DND-41 (cell line): ENCODE data around the gene FOXD2.

ENCODE experiments used
- ATAC-seq: fragments of 200-7000 bp; cut with Tn5 transposase; 3 replicates; pipeline ENCODE4 v1.9.1; 2021; ENCODE audit warnings: low read depth; ENCODE audit not compliant: insufficient read depth
- DNase-seq: peaks from one replicate; pipeline ENCODE4 v3.0.0-alpha.2; 2020
- H2AFZ ChIP-seq: 2 replicates; pipeline ENCODE4 v1.6.0; 2012; ENCODE audit warnings: low read depth, low read length
- H3K27ac ChIP-seq: 2 replicates; pipeline ENCODE4 v1.5.1; 2012; ENCODE audit warnings: low read length, inconsistent platforms
- H3K27me3 ChIP-seq: fragments of 200-600 bp; sonication (generic); 2 replicates; pipeline ENCODE4 v1.6.0; 2012; ENCODE audit warnings: low read length, mild to moderate bottlenecking, inconsistent platforms; ENCODE audit not compliant: insufficient read depth, poor library complexity
- H3K36me3 ChIP-seq: 2 replicates; pipeline ENCODE4 v1.5.1; 2012; ENCODE audit warnings: low read length, inconsistent platforms; ENCODE audit not compliant: insufficient read depth
- H3K4me1 ChIP-seq: 2 replicates; pipeline ENCODE4 v1.5.1; 2012; ENCODE audit warnings: mild to moderate bottlenecking, low read length; ENCODE audit not compliant: insufficient read depth
- H3K4me2 ChIP-seq: 2 replicates; pipeline ENCODE4 v1.6.0; 2012; ENCODE audit warnings: mild to moderate bottlenecking, moderate library complexity, low read length, inconsistent platforms; ENCODE audit not compliant: insufficient read depth
- H3K4me3 ChIP-seq, 2 experiments: fragments of 200-600 bp in 1 of 2; shearing (Covaris generic) in 1 of 2; 2 replicates each; pipeline ENCODE4 v1.5.1; 2012 to 2016; ENCODE audit warnings: inconsistent platforms in 2 of 2, low read length in 2 of 2, mild to moderate bottlenecking in 2 of 2, low read depth in 1 of 2, moderate library complexity in 1 of 2
- H3K79me2 ChIP-seq: 2 replicates; pipeline ENCODE4 v1.6.0; 2012; ENCODE audit warnings: low read length, inconsistent platforms; ENCODE audit not compliant: insufficient read depth
- H3K9ac ChIP-seq: 2 replicates; pipeline ENCODE4 v1.6.0; 2012; ENCODE audit warnings: low read depth, mild to moderate bottlenecking, inconsistent platforms, low read length, moderate library complexity
- H3K9me3 ChIP-seq: 2 replicates; pipeline ENCODE4 v1.5.1; 2012; ENCODE audit warnings: low read length, moderate library complexity, mild to moderate bottlenecking, inconsistent platforms; ENCODE audit not compliant: insufficient read depth, severe bottlenecking
- H4K20me1 ChIP-seq: 2 replicates; pipeline ENCODE4 v1.6.0; 2012; ENCODE audit warnings: low read length; ENCODE audit not compliant: insufficient read depth
- CTCF ChIP-seq: IDR thresholded peaks from 2 replicates; pipeline ENCODE4 v1.5.1; 2012; ENCODE audit warnings: borderline replicate concordance, low read length, moderate library complexity, mild to moderate bottlenecking; ENCODE audit not compliant: poor library complexity, severe bottlenecking; ENCODE audit errors: extremely low read depth
- EZH2 ChIP-seq: IDR thresholded peaks from 3 replicates; pipeline ENCODE4 v1.6.1; 2012; ENCODE audit warnings: borderline replicate concordance, low read depth, mild to moderate bottlenecking, moderate library complexity, low read length, inconsistent platforms; ENCODE audit not compliant: severe bottlenecking

Gene FOXD2

GRCh38 chr1:47459253-47459788 is 21.5 kb downstream of the FOXD2 start:
- Histone ChIP-seq H3K36me3 (no peaks in the 10 kb centered on the region), H4K20me1 (no peaks in the 10 kb centered on the region), H3K4me2 (no peak overlapping the region), H3K9me3 (no peaks in the 10 kb centered on the region), H3K79me2 (no peaks in the 10 kb centered on the region), H3K9ac (no peak overlapping the region), H3K27me3 (peaks cover 24% of the 10 kb centered on the region), H3K4me1 (no peaks in the 10 kb centered on the region), H3K27ac (no peak overlapping the region), H2AFZ (no peak overlapping the region), H3K4me3 (no peak overlapping the region)
- no peak for ATAC-seq
- no peak for DNase-seq
- no peak for TF ChIP-seq CTCF
- no peak for TF ChIP-seq EZH2

GRCh38 chr1:47460040-47460439 is 22.2 kb downstream of the FOXD2 start:
- Histone ChIP-seq H3K4me1 (no peaks in the 10 kb centered on the region), H3K27me3 (peaks cover 24% of the 10 kb centered on the region), H3K4me2 (no peak overlapping the region), H3K9ac (no peak overlapping the region), H4K20me1 (no peaks in the 10 kb centered on the region), H3K9me3 (no peaks in the 10 kb centered on the region), H2AFZ (no peak overlapping the region), H3K36me3 (no peaks in the 10 kb centered on the region), H3K79me2 (no peaks in the 10 kb centered on the region), H3K4me3 (no peak overlapping the region), H3K27ac (no peak overlapping the region)
- no peak for ATAC-seq
- DNase-seq, result no peak
- TF ChIP-seq CTCF, result no peak
- TF ChIP-seq EZH2, result no peak

GRCh38 chr1:47460456-47460855 is 22.6 kb downstream of the FOXD2 start:
- H3K36me3 ChIP-seq, result no peaks in the 10 kb centered on the region
- ATAC-seq (no peak), DNase-seq (no peak)
- peaks cover 24% of the 10 kb centered on the region for H3K27me3 ChIP-seq
- no peak overlapping the region for H3K4me3 ChIP-seq
- H3K27ac ChIP-seq, result no peak overlapping the region
- no peaks in the 10 kb centered on the region for H4K20me1 ChIP-seq
- H3K4me2 ChIP-seq, result no peak overlapping the region
- no peak for TF ChIP-seq EZH2
- no peak for TF ChIP-seq CTCF
- no peaks in the 10 kb centered on the region for H3K4me1 ChIP-seq
- H3K9ac ChIP-seq, result no peak overlapping the region
- no peaks in the 10 kb centered on the region for H3K9me3 ChIP-seq
- no peaks in the 10 kb centered on the region for H3K79me2 ChIP-seq
- H2AFZ ChIP-seq, result no peak overlapping the region

GRCh38 chr1:47465605-47466004 is 27.8 kb downstream of the FOXD2 start:
- no peak overlapping the region for H3K9ac ChIP-seq
- H3K79me2 ChIP-seq, result no peaks in the 10 kb centered on the region
- ATAC-seq (no peak), DNase-seq (no peak)
- TF ChIP-seq EZH2 (no peak), CTCF (no peak)
- no peak overlapping the region for H3K4me3 ChIP-seq
- H2AFZ ChIP-seq, result no peak overlapping the region
- H3K4me2 ChIP-seq, result no peak overlapping the region
- no peaks in the 10 kb centered on the region for H3K9me3 ChIP-seq
- H3K27ac ChIP-seq, result no peak overlapping the region
- H3K27me3 ChIP-seq, result peaks cover 16% of the 10 kb centered on the region
- H3K36me3 ChIP-seq, result no peaks in the 10 kb centered on the region
- no peaks in the 10 kb centered on the region for H3K4me1 ChIP-seq
- H4K20me1 ChIP-seq, result no peaks in the 10 kb centered on the region; the same call in 1 of the 2 replicates
